DOHH2 (cell line): Measurements from ENCODE around the gene KATNAL2.

Experiments used
- CTCF ChIP-seq: fragments of 200-600 bp; sonication (generic); IDR thresholded peaks from one replicate; pipeline ENCODE4 v1.5.1; 2014; ENCODE audit warnings: antibody characterized with exemption, mild to moderate bottlenecking, low read depth, low read length; ENCODE audit not compliant: poor library complexity, severe bottlenecking
- EZH2phosphoT487 ChIP-seq: fragments of 200-600 bp; sonication (generic); IDR thresholded peaks from 2 replicates; pipeline ENCODE4 v1.6.1; 2017; ENCODE audit warnings: borderline replicate concordance, mild to moderate bottlenecking, antibody characterized with exemption, low read length, moderate library complexity, mixed read lengths

- no peak for TF ChIP-seq CTCF
- no peak for TF ChIP-seq EZH2phosphoT487
Observed at GRCh38 chr18:46939337-46939963, 22.0 kb downstream of the KATNAL2 start.
